Activated CD8-positive, alpha-beta T cell treated with anti-CD3 and anti-CD28 coated beads, Interleukin-2, amount 10 ng/mL, durations not matched to agents 7 days and 5 days (primary cell): ENCODE results near the gene GALNT18. TPM values are rescaled to one million over a fixed set of nuclear protein-coding genes. Genes with fewer than 3 reads are reported as not detected.
"Not testable (repeated sequence)": the region's sequence is repeated elsewhere in the genome, so short reads cannot be mapped to it uniquely, and the experiment has no call there.

Experiments
- ATAC-seq: fragments of 150-1000 bp; cut with Tn5 transposase; one replicate; pipeline ENCODE4 v1.10.0; 2021; ENCODE audit warnings: moderate library complexity
- CTCF ChIA-PET: fragments of 350-600 bp; sonication (Branson Sonifier 250); formaldehyde crosslinking; loops from one replicate; lab custom pipeline; 2021; ENCODE audit warnings: antibody characterized with exemption; lab: Charles Lee
- POLR2A ChIA-PET: fragments of 350-600 bp; sonication (Branson Sonifier 250); formaldehyde crosslinking; loops from one replicate; lab custom pipeline; 2021; ENCODE audit warnings: antibody characterized with exemption; lab: Charles Lee
- DNase-seq: peaks from one replicate; pipeline ENCODE4 v3.0.0-alpha.2; 2020
- H3K27ac Mint-ChIP-seq: one replicate; pipeline ENCODE4 v1.8.0; 2021; ENCODE audit warnings: mild to moderate bottlenecking, mixed read lengths
- H3K27me3 Mint-ChIP-seq: one replicate; pipeline ENCODE4 v1.8.0; 2021; ENCODE audit warnings: low read depth, mixed read lengths
- H3K36me3 Mint-ChIP-seq: one replicate; pipeline ENCODE4 v1.8.0; 2021; ENCODE audit warnings: low read depth, mixed read lengths
- H3K4me1 Mint-ChIP-seq: one replicate; pipeline ENCODE4 v1.8.0; 2021; ENCODE audit warnings: low read depth, mixed read lengths
- H3K4me3 Mint-ChIP-seq: one replicate; pipeline ENCODE4 v1.8.0; 2021; ENCODE audit warnings: mild to moderate bottlenecking, mixed read lengths
- H3K9me3 Mint-ChIP-seq: one replicate; pipeline ENCODE4 v1.8.0; 2022; ENCODE audit warnings: mixed read lengths; ENCODE audit not compliant: insufficient read depth
- total RNA-seq, 2 experiments: library from RNA; stranded (reverse); gene quantifications; one replicate each; pipeline ENCODE4 v1.2.3, GENCODE V29; 2021

The GALNT18 gene
- total RNA-seq, 2 experiments from 2014 or later: 0.23 to 0.42 TPM

GRCh38 chr11:11458485-11458884 is 163.3 kb downstream of the GALNT18 start:
- ChIA-PET CTCF (no interaction called here), POLR2A (no interaction called here)
- Mint-ChIP-seq H3K36me3 (no peaks in the 10 kb centered on the region), H3K4me3 (no peak overlapping the region), H3K4me1 (no peaks in the 10 kb centered on the region), H3K27me3 (no peaks in the 10 kb centered on the region), H3K27ac (no peak overlapping the region), H3K9me3 (no peaks in the 10 kb centered on the region)
- ATAC-seq (no peak), DNase-seq (no peak)

GRCh38 chr11:11458001-11458400 is 163.8 kb downstream of the GALNT18 start:
- no peak for ATAC-seq

GRCh38 chr11:11456866-11457265 is 164.9 kb downstream of the GALNT18 start:
- Mint-ChIP-seq H3K9me3 (no peaks in the 10 kb centered on the region), H3K27ac (no peak overlapping the region), H3K4me1 (no peaks in the 10 kb centered on the region), H3K27me3 (no peaks in the 10 kb centered on the region), H3K4me3 (no peak overlapping the region), H3K36me3 (no peaks in the 10 kb centered on the region)
- CTCF ChIA-PET: no interaction called here
- POLR2A ChIA-PET: no interaction called here
- no peak for ATAC-seq
- DNase-seq: no peak

More at GRCh38 chr11:11458001-11458400, 163.8 kb downstream of the GALNT18 start:
- DNase-seq: no peak
- ChIA-PET POLR2A (no interaction called here), CTCF (no interaction called here)
- Mint-ChIP-seq H3K27ac (no peak overlapping the region), H3K27me3 (no peaks in the 10 kb centered on the region), H3K4me1 (no peaks in the 10 kb centered on the region), H3K4me3 (no peak overlapping the region), H3K9me3 (no peaks in the 10 kb centered on the region), H3K36me3 (no peaks in the 10 kb centered on the region)

- ATAC-seq: no peak
- no peak for DNase-seq
- Mint-ChIP-seq H3K9me3 (no peaks in the 10 kb centered on the region), H3K4me3 (no peak overlapping the region), H3K27me3 (no peaks in the 10 kb centered on the region), H3K4me1 (no peaks in the 10 kb centered on the region), H3K27ac (no peak overlapping the region), H3K36me3 (no peaks in the 10 kb centered on the region)
- ChIA-PET CTCF (no interaction called here), POLR2A (no interaction called here)
Measured at GRCh38 chr11:11454671-11455223, 167.1 kb downstream of the GALNT18 start.

GRCh38 chr11:11451501-11452005 is 170.3 kb downstream of the GALNT18 start:
- no peaks in the 10 kb centered on the region for H3K9me3 Mint-ChIP-seq
- H3K27ac Mint-ChIP-seq: no peak overlapping the region
- no peaks in the 10 kb centered on the region for H3K27me3 Mint-ChIP-seq
- CTCF ChIA-PET: no interaction called here
- POLR2A ChIA-PET: no interaction called here
- H3K4me3 Mint-ChIP-seq: no peak overlapping the region
- H3K4me1 Mint-ChIP-seq: peaks cover 8% of the 10 kb centered on the region
- ATAC-seq (no peak), DNase-seq (no peak)
- H3K36me3 Mint-ChIP-seq: no peaks in the 10 kb centered on the region

GRCh38 chr11:11450744-11451362 is 171.0 kb downstream of the GALNT18 start:
- DNase-seq: no peak
- no peak for ATAC-seq
- CTCF ChIA-PET: no interaction called here
- POLR2A ChIA-PET: no interaction called here
- Mint-ChIP-seq H3K36me3 (no peaks in the 10 kb centered on the region), H3K9me3 (no peaks in the 10 kb centered on the region), H3K27me3 (no peaks in the 10 kb centered on the region), H3K4me1 (peaks cover 8% of the 10 kb centered on the region), H3K27ac (no peak overlapping the region), H3K4me3 (no peak overlapping the region)

GRCh38 chr11:11449327-11449726 is 172.5 kb downstream of the GALNT18 start:
- CTCF ChIA-PET: no interaction called here
- ATAC-seq: no peak
- no peak overlapping the region for H3K27ac Mint-ChIP-seq

GRCh38 chr11:11448626-11449025 is 173.2 kb downstream of the GALNT18 start:
- Mint-ChIP-seq H3K4me3 (no peak overlapping the region), H3K4me1 (peaks cover 8% of the 10 kb centered on the region), H3K9me3 (no peaks in the 10 kb centered on the region), H3K36me3 (no peaks in the 10 kb centered on the region), H3K27me3 (no peaks in the 10 kb centered on the region), H3K27ac (no peak overlapping the region)
- ATAC-seq (no peak), DNase-seq (no peak)
- ChIA-PET CTCF (no interaction called here), POLR2A (no interaction called here)

More at GRCh38 chr11:11449327-11449726, 172.5 kb downstream of the GALNT18 start:
- Mint-ChIP-seq H3K36me3 (no peaks in the 10 kb centered on the region), H3K9me3 (no peaks in the 10 kb centered on the region), H3K4me1 (peaks cover 8% of the 10 kb centered on the region), H3K27me3 (no peaks in the 10 kb centered on the region), H3K4me3 (no peak overlapping the region)
- POLR2A ChIA-PET: no interaction called here
- no peak for DNase-seq

- H3K9me3 Mint-ChIP-seq: not testable (repeated sequence)
- POLR2A ChIA-PET: interaction anchor here (0.8 kb wide), 1 partner anchor 18 kb away, joined by 3 read pairs; no protein-coding TSS in a partner anchor
Measured at GRCh38 chr11:11447601-11448000, 174.2 kb downstream of the GALNT18 start.

GRCh38 chr11:11446967-11447366 is 174.8 kb downstream of the GALNT18 start:
- POLR2A ChIA-PET: interaction anchor here (0.8 kb wide), 1 partner anchor 17 kb away, joined by 3 read pairs; no protein-coding TSS in a partner anchor
- H3K4me1 Mint-ChIP-seq: peaks cover 8% of the 10 kb centered on the region
- no peaks in the 10 kb centered on the region for H3K36me3 Mint-ChIP-seq
- CTCF ChIA-PET: no interaction called here
- H3K27ac Mint-ChIP-seq: no peak overlapping the region
- no peak for ATAC-seq
- DNase-seq: no peak
- no peaks in the 10 kb centered on the region for H3K27me3 Mint-ChIP-seq
- no peaks in the 10 kb centered on the region for H3K9me3 Mint-ChIP-seq
- H3K4me3 Mint-ChIP-seq: no peak overlapping the region

More at GRCh38 chr11:11447601-11448000, 174.2 kb downstream of the GALNT18 start:
- ATAC-seq, DNase-seq, H3K4me1 Mint-ChIP-seq, H3K36me3 Mint-ChIP-seq, CTCF ChIA-PET, H3K27ac Mint-ChIP-seq, H3K4me3 Mint-ChIP-seq, H3K27me3 Mint-ChIP-seq: not testable (repeated sequence)

- POLR2A ChIA-PET: no interaction called here
- Mint-ChIP-seq H3K27ac (no peak overlapping the region), H3K4me3 (no peak overlapping the region), H3K4me1 (peaks cover 8% of the 10 kb centered on the region), H3K9me3 (no peaks in the 10 kb centered on the region), H3K27me3 (no peaks in the 10 kb centered on the region), H3K36me3 (no peaks in the 10 kb centered on the region)
- CTCF ChIA-PET: no interaction called here
- ATAC-seq: no peak
- DNase-seq: no peak
Measured at GRCh38 chr11:11446564-11446963, 175.2 kb downstream of the GALNT18 start.

GRCh38 chr11:11445441-11446185 is 176.2 kb downstream of the GALNT18 start:
- ChIA-PET CTCF (no interaction called here), POLR2A (no interaction called here)
- H3K4me1 Mint-ChIP-seq: peaks cover 8% of the 10 kb centered on the region
- no peaks in the 10 kb centered on the region for H3K9me3 Mint-ChIP-seq
- H3K36me3 Mint-ChIP-seq: no peaks in the 10 kb centered on the region
- ATAC-seq (no peak), DNase-seq (no peak)
- no peaks in the 10 kb centered on the region for H3K27me3 Mint-ChIP-seq
- no peak overlapping the region for H3K4me3 Mint-ChIP-seq
- H3K27ac Mint-ChIP-seq: no peak overlapping the region
